Ovary (tissue), 9 donors: ENCODE measurements around the gene EIF3L. TPM values are rescaled to one million over a fixed set of nuclear protein-coding genes. Genes with fewer than 3 reads are reported as not detected.

Experiments used
- DNase-seq, 5 donors: peaks; one replicate each; pipeline ENCODE4 v3.0.0-alpha.2; 2019 to 2020
- H3K27ac ChIP-seq, 2 donors: fragments of 200-600 bp; one replicate each; pipeline versions ENCODE4 v1.5.1 to v1.8.0; 2019 to 2022
- H3K27me3 ChIP-seq: fragments of 200-600 bp; one replicate; pipeline ENCODE4 v1.8.0; 2022
- H3K36me3 ChIP-seq: fragments of 200-600 bp; sonication (generic); one replicate; pipeline ENCODE4 v1.5.1; 2019
- H3K4me1 ChIP-seq: one replicate; pipeline ENCODE4 v1.8.1; 2013; ENCODE audit warnings: mild to moderate bottlenecking, moderate library complexity; ENCODE audit not compliant: insufficient read depth
- H3K4me3 ChIP-seq: fragments of 200-600 bp; sonication (generic); one replicate; pipeline ENCODE4 v1.5.1; 2017
- H3K9me3 ChIP-seq, 2 donors: fragments of 200-600 bp in 1 of 2; sonication (generic) in 1 of 2; one replicate each; pipeline versions ENCODE4 v1.5.1 to v1.8.1; 2013 to 2019; ENCODE audit warnings: mild to moderate bottlenecking in 1 of 2, moderate library complexity in 1 of 2
- EP300 ChIP-seq: sonication (generic); formaldehyde crosslinking; IDR thresholded peaks from one replicate; pipeline ENCODE4 v1.6.1; 2017; ENCODE audit warnings: antibody characterized with exemption
- POLR2A ChIP-seq: fragments of 450-650 bp; IDR thresholded peaks from one replicate; pipeline ENCODE4 v1.6.1; 2017; ENCODE audit warnings: antibody characterized with exemption, mild to moderate bottlenecking, moderate library complexity
- WGBS, 3 donors: extraction: QIAGEN DNeasy Blood & Tissue Kit in 1 of 3; methylation state at CpG; one replicate each; pipeline versions ENCODE4 v1.1.5 to v1.1.7; 2013 to 2017; 5-methylcytosine and 5-hydroxymethylcytosine counted together
- intact Hi-C, 4 donors: fragments of 100-400 bp; cut with DNase I; formaldehyde crosslinking; loops; one replicate each; pipeline versions ENCODE4 v1.11.0 to v1.15.1; 2022 to 2023
- polyA plus RNA-seq, 2 donors: library from polyadenylated mRNA; stranded (reverse); fragments of 200-250 nt in 1 of 2; fragments of 350-450 nt in 1 of 2; fragmentation: Illumina TruSeq in 1 of 2; extraction: RNeasy Lipid Tissue Mini Kit (QIAGEN cat#74804) in 1 of 2; gene quantifications; one replicate each; pipeline ENCODE4 v1.2.3, GENCODE V29; 2013 to 2014
- total RNA-seq, 7 donors: library from RNA; depleted of rRNA in 2 of 7; stranded (reverse); fragments of >200 nt in 2 of 7; fragmentation: NEBNext Ultra II Directional in 3 of 7; extraction: Animal tissue kit (Norgen Biotek cat#: 25700) in 3 of 7; gene quantifications; one replicate each; pipeline versions ENCODE4 v1.1.0 to v1.2.4, GENCODE V29; 2016 to 2023
- TF ChIP-seq, protein P1 (sequence below), 3 donors: fragments of 450-650 bp in 2 of 3; fragments of 200-600 bp in 1 of 3; IDR thresholded peaks; one replicate each; pipeline versions ENCODE4 v1.5.1 to v1.8.0; 2016 to 2022; ENCODE audit warnings: antibody characterized with exemption in 3 of 3, mild to moderate bottlenecking in 1 of 3
- donor health status: DM: no; HTN: no; CAD: no; lungs with moderate emphysema.
- donor health status: DM: no; HTN: no; CAD: no.
- donor health status: Bipolar disorder and iron deficiency.
- donor health status: DM: yes; HTN: yes; CAD: no.
- donor health status: DM: no; HTN: no; CAD: no.
- donor health status: DM: yes; HTN: yes; CAD: no.

Gene EIF3L
- total and polyA plus RNA-seq, 9 donors: 534 to 1,344 (median 896) TPM

DNA sequence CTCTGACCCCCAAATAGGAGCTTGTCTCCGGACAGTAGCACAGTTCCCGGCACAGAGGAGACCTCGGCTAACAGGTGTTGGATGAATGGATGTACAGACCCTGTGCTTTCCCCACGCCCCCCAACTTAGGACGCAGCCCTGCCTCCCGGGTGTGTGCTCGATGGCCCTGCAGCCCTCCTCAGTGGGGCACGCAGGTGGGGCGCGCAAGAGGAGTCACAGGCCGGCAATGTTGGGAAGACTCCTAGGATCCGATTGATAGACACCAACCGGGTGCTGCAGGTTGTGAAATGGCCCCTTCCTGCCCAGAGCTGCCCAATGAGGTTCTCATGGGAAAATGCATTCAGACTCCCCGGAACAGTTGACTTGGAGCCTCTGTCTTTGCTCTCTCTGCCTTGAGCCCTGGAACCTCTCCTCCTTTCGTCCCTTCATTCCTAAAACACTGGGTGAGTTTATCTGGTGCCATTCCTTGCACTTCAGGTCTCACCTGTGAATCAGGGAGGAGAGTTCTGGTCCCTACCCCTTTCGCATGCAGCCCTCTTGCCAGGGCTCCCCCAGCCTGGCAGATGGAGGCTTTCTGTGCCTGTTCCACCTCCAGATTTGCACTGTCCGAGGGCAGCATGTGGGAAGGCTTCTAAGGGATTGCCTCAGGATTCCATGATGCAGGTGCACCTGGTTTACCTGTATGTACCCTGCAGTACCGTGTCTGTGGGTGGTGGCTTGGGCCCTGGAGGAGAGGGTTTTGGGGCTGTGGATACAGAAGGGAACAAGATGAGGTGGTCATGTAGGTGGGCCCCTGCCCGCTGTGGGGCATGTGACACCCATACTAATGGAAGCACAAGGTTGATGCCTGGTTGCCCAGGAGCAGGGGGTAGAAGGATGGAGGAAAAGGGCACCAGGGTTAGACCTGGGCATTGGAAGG is 58.1 kb downstream of the EIF3L start:
- no peaks in the 10 kb centered on the region for H3K9me3 ChIP-seq
- TF ChIP-seq POLR2A (no peak), EP300 (no peak)
- TF ChIP-seq, protein P1, sequence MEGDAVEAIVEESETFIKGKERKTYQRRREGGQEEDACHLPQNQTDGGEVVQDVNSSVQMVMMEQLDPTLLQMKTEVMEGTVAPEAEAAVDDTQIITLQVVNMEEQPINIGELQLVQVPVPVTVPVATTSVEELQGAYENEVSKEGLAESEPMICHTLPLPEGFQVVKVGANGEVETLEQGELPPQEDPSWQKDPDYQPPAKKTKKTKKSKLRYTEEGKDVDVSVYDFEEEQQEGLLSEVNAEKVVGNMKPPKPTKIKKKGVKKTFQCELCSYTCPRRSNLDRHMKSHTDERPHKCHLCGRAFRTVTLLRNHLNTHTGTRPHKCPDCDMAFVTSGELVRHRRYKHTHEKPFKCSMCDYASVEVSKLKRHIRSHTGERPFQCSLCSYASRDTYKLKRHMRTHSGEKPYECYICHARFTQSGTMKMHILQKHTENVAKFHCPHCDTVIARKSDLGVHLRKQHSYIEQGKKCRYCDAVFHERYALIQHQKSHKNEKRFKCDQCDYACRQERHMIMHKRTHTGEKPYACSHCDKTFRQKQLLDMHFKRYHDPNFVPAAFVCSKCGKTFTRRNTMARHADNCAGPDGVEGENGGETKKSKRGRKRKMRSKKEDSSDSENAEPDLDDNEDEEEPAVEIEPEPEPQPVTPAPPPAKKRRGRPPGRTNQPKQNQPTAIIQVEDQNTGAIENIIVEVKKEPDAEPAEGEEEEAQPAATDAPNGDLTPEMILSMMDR (IDR thresholded peaks at IDR 0.05): no peak
- H3K27ac ChIP-seq: peak overlapping the region; percentile 74 to 92
- H3K4me3 ChIP-seq: peak overlapping the region; percentile 60
- no peak for DNase-seq
- H3K4me1 ChIP-seq: peaks cover 12% of the 10 kb centered on the region
- intact Hi-C loops: no loop called here
- WGBS, 3 donors: 31 to 33% (median 32%) methylated on average over 19 of the region's 19 CpGs
- no peaks in the 10 kb centered on the region for H3K36me3 ChIP-seq
- no peaks in the 10 kb centered on the region for H3K27me3 ChIP-seq

DNA sequence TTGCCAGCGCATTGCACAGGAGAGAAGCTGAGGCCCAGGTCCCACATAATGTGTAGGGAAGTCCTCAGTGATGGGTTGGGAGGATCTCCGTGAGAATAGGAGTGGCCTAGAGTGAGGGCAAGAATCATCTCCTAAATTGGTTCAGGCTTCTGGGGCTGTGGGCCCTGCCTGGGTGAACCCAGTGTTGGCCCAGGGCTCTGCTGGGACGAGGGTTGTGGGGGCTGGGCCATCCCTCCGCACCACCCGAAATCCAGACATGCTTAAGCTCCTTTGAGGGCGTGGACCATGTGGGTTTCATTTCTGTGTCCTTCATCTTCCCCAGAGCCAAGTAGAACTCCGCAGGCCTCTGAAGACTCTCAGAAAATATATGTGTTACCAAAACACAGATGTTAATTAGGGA is 60.5 kb downstream of the EIF3L start:
- Histone ChIP-seq H3K4me3 (no peak overlapping the region), H3K9me3 (no peaks in the 10 kb centered on the region), H3K27ac (no peak overlapping the region), H3K36me3 (no peaks in the 10 kb centered on the region), H3K4me1 (peaks cover 12% of the 10 kb centered on the region), H3K27me3 (no peaks in the 10 kb centered on the region)
- TF ChIP-seq EP300 (no peak), POLR2A (no peak)
- TF ChIP-seq, protein P1 (IDR thresholded peaks at IDR 0.05): no peak
- 62 to 75% (median 66%) methylated on average over 7 of the region's 7 CpGs for WGBS, 3 donors
- intact Hi-C loops: no loop called here
- DNase-seq: no peak

DNA sequence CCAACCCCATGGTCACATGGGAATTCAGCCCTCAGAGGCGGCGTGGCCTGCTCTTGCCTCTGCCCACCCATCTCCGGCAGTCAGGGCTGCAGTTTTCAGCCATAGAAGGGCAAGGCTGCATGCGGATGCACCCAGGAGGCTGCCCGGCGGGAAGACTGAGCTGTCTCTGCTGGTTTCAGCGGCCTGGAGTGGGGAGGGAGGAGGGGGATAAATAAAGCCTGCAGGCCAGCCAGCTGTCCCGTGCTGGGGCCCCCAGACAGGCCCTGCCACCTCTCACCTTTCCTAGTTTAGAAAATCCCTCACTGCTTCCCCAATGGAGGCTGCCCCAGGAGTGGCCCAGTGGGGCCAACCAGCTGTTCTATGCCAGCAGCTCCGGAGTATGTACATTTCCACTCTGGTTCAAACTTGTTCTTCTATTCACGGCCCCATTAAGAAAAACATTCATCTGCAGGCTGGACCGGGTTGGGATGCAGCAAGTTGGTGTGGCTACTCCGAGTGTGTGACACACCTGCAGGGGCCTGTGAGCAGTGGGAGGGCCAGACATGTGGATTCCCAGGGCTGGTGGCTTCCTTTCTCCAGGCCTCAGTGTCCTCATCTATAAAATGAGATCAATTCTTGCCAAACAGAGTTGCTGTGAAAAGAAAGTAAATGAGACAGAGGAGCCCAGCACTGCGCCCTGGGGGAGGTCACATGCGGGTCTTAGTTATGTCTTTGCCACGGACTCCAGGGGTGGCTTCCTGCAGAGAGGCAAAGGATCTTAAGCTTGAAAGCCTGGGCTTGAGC is 61.9 kb downstream of the EIF3L start:
- Histone ChIP-seq H3K9me3 (no peaks in the 10 kb centered on the region), H3K4me1 (peaks cover 6% of the 10 kb centered on the region), H3K27me3 (no peaks in the 10 kb centered on the region), H3K36me3 (no peaks in the 10 kb centered on the region), H3K27ac (no peak overlapping the region), H3K4me3 (no peak overlapping the region)
- TF ChIP-seq EP300: no peak
- TF ChIP-seq, protein P1 (IDR thresholded peaks at IDR 0.05): no peak
- no peak for TF ChIP-seq POLR2A
- WGBS, 3 donors: 51 to 57% (median 57%) methylated on average over 15 of the region's 15 CpGs
- no peak for DNase-seq
- intact Hi-C loops: no loop called here

DNA sequence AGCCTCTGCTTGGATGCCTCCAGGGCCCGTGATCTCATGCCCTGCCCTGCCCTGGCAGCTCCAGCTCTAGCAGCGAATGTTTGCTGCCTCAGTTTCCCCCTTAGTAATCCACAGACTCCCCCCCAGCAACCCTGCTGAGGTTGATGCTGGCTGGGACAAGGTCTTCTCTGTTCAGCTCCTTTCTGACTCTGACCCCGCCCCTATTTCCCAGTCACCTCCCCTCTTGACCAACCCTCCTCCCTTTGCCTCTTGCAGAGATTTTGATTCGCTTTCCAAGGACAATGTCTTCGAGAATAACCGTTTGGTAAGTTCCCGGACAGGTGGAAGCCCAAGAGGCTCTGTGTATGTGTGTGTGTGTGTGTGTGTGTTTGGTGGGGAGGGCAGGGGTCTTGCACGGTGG is 62.5 kb downstream of the EIF3L start:
- intact Hi-C loops: no loop called here
- Histone ChIP-seq H3K9me3 (no peaks in the 10 kb centered on the region), H3K4me3 (no peak overlapping the region), H3K27ac (no peak overlapping the region), H3K4me1 (peaks cover 6% of the 10 kb centered on the region), H3K36me3 (no peaks in the 10 kb centered on the region), H3K27me3 (no peaks in the 10 kb centered on the region)
- TF ChIP-seq POLR2A (no peak), EP300 (no peak)
- TF ChIP-seq, protein P1 (IDR thresholded peaks at IDR 0.05): no peak
- no peak for DNase-seq
- 59 to 68% (median 64%) methylated on average over 8 of the region's 8 CpGs for WGBS, 3 donors
